H1 (cell line): ENCODE results near the gene SEC31A. TPM values are rescaled to one million over a fixed set of nuclear protein-coding genes. Genes with fewer than 3 reads are reported as not detected.

Source experiments
- CTCF ChIA-PET: fragments of 300-600 bp; sonication (Branson Sonifier 250); formaldehyde crosslinking; loops from one replicate; lab custom pipeline; 2021; ENCODE audit not compliant: partially characterized antibody; lab: Charles Lee
- POLR2A ChIA-PET: fragments of 300-600 bp; sonication (Branson Sonifier 250); formaldehyde crosslinking; loops from one replicate; lab custom pipeline; 2021; ENCODE audit warnings: inconsistent platforms; ENCODE audit not compliant: partially characterized antibody; lab: Charles Lee
- DNase-seq, 2 experiments: peaks; one replicate each; pipeline versions ENCODE4 v3.0.0 to v3.0.0-alpha.2; 2010 to 2022; ENCODE audit warnings: low spot score in 2 of 2, low read depth in 1 of 2, mixed read lengths in 1 of 2
- FAIRE-seq: peaks from 2 replicates; lab custom pipeline; 2011; peaks lifted over from hg19 to GRCh38; lab: Jason Lieb, UNC
- H2AFZ ChIP-seq: 2 replicates; pipeline ENCODE4 v1.8.1; 2012; ENCODE audit warnings: low read length, inconsistent platforms
- H2AK5ac ChIP-seq: 2 replicates; pipeline ENCODE4 v1.6.1; 2013; ENCODE audit warnings: low read depth, low read length
- H2BK120ac ChIP-seq: replicated peaks from 2 replicates; pipeline ENCODE3; 2013; ENCODE audit warnings: low read depth, low read length, inconsistent platforms
- H2BK12ac ChIP-seq: 2 replicates; pipeline ENCODE4 v1.6.1; 2013; ENCODE audit warnings: low read depth, low read length
- H2BK15ac ChIP-seq: 2 replicates; pipeline ENCODE4 v1.6.1; 2013; ENCODE audit warnings: low read length
- H2BK20ac ChIP-seq: 2 replicates; pipeline ENCODE4 v1.6.1; 2013; ENCODE audit warnings: low read length
- H2BK5ac ChIP-seq: 2 replicates; pipeline ENCODE4 v1.6.1; 2013; ENCODE audit warnings: low read depth, low read length
- H3K14ac ChIP-seq: 2 replicates; pipeline ENCODE4 v1.6.1; 2013; ENCODE audit warnings: inconsistent platforms; ENCODE audit not compliant: insufficient read length
- H3K18ac ChIP-seq: 2 replicates; pipeline ENCODE4 v1.6.1; 2013; ENCODE audit warnings: low read length; ENCODE audit errors: extremely low read depth
- H3K23ac ChIP-seq: 2 replicates; pipeline ENCODE4 v1.6.1; 2013; ENCODE audit warnings: inconsistent platforms; ENCODE audit not compliant: insufficient read length
- H3K23me2 ChIP-seq: 2 replicates; pipeline ENCODE4 v1.6.1; 2013; ENCODE audit warnings: low read depth, low read length
- H3K27ac ChIP-seq: 2 replicates; pipeline ENCODE4 v1.6.1; 2011; ENCODE audit warnings: low read depth, low read length, inconsistent platforms
- H3K27me3 ChIP-seq, 4 experiments: replicated peaks in 1 of 4; 1 replicate in 1 of 4; 2 replicates in 3 of 4; pipeline versions ENCODE4 v1.6.1 to v1.8.1; 2011 to 2013; ENCODE audit warnings: low read length in 3 of 4, mild to moderate bottlenecking in 3 of 4, inconsistent platforms in 2 of 4, mixed read lengths in 2 of 4, moderate library complexity in 1 of 4; ENCODE audit not compliant: control insufficient read depth in 3 of 4, insufficient read depth in 3 of 4; ENCODE audit errors: extremely low read depth in 1 of 4
- H3K36me3 ChIP-seq, 4 experiments: 2 replicates each; pipeline versions ENCODE4 v1.6.1 to v1.8.1; 2011 to 2013; ENCODE audit warnings: mild to moderate bottlenecking in 4 of 4, low read length in 3 of 4, moderate library complexity in 2 of 4, control low read depth in 1 of 4, inconsistent platforms in 1 of 4; ENCODE audit not compliant: insufficient read depth in 4 of 4, control insufficient read depth in 2 of 4
- H3K4ac ChIP-seq: replicated peaks from 2 replicates; pipeline ENCODE3; 2013; ENCODE audit warnings: low read length, low read depth, mixed read lengths, inconsistent platforms; ENCODE audit not compliant: insufficient read length
- H3K4me1 ChIP-seq, 4 experiments: replicated peaks in 1 of 4; 1 replicate in 1 of 4; 2 replicates in 3 of 4; pipeline versions ENCODE4 v1.6.1 to v1.8.1; 2011 to 2013; ENCODE audit warnings: low read length in 3 of 4, inconsistent platforms in 2 of 4, mixed read lengths in 1 of 4; ENCODE audit not compliant: insufficient read depth in 4 of 4, control insufficient read depth in 3 of 4
- H3K4me2 ChIP-seq, 2 experiments: 2 replicates each; pipeline versions ENCODE4 v1.6.1 to v1.8.1; 2011 to 2013; ENCODE audit warnings: low read depth in 2 of 2, low read length in 2 of 2, control low read depth in 1 of 2, inconsistent platforms in 1 of 2, mild to moderate bottlenecking in 1 of 2; ENCODE audit not compliant: insufficient read depth in 1 of 2
- H3K4me3 ChIP-seq, 4 experiments: fragments of 200-600, 300-600 bp in 1 of 4; sonication (generic), shearing (Covaris generic), sonication (Bioruptor Twin) in 1 of 4; 2 replicates each; pipeline versions ENCODE4 v1.5.1 to v1.8.1; 2011 to 2016; ENCODE audit warnings: low read length in 4 of 4, low read depth in 3 of 4, control low read depth in 2 of 4, inconsistent platforms in 2 of 4, mild to moderate bottlenecking in 2 of 4, mixed read lengths in 1 of 4, moderate library complexity in 1 of 4; ENCODE audit not compliant: insufficient read depth in 2 of 4; ENCODE audit errors: extremely low read depth in 1 of 4
- H3K56ac ChIP-seq: replicated peaks from 2 replicates; pipeline ENCODE3; 2013; ENCODE audit warnings: low read depth, mild to moderate bottlenecking, mixed read lengths, low read length, inconsistent platforms; ENCODE audit not compliant: insufficient read length
- H3K79me1 ChIP-seq: 2 replicates; pipeline ENCODE4 v1.6.1; 2013; ENCODE audit warnings: low read depth, low read length, control low read depth
- H3K79me2 ChIP-seq, 2 experiments: 2 replicates each; pipeline versions ENCODE4 v1.6.1 to v1.8.1; 2012 to 2013; ENCODE audit warnings: low read length in 2 of 2, mild to moderate bottlenecking in 2 of 2, inconsistent platforms in 1 of 2; ENCODE audit not compliant: insufficient read depth in 2 of 2, control insufficient read depth in 1 of 2
- H3K9ac ChIP-seq, 4 experiments: replicated peaks in 1 of 4; 1 replicate in 1 of 4; 2 replicates in 3 of 4; pipeline versions ENCODE4 v1.6.1 to v1.8.1; 2011 to 2013; ENCODE audit warnings: low read depth in 3 of 4, low read length in 3 of 4, control low read depth in 2 of 4, mild to moderate bottlenecking in 2 of 4, moderate library complexity in 2 of 4, inconsistent platforms in 1 of 4; ENCODE audit errors: extremely low read depth in 1 of 4
- H3K9me3 ChIP-seq, 2 experiments: 2 replicates each; pipeline versions ENCODE4 v1.6.1 to v1.8.1; 2012 to 2013; ENCODE audit warnings: mild to moderate bottlenecking in 2 of 2, moderate library complexity in 2 of 2, control low read depth in 1 of 2, inconsistent platforms in 1 of 2, low read depth in 1 of 2, low read length in 1 of 2, mixed read lengths in 1 of 2; ENCODE audit not compliant: insufficient read depth in 2 of 2
- H4K20me1 ChIP-seq, 2 experiments: replicated peaks in 1 of 2; 2 replicates each; pipeline versions ENCODE3 to v1.8.1; 2011 to 2013; ENCODE audit warnings: inconsistent platforms in 2 of 2, low read length in 2 of 2, mild to moderate bottlenecking in 1 of 2; ENCODE audit not compliant: insufficient read depth in 2 of 2, control insufficient read depth in 1 of 2
- H4K5ac ChIP-seq: 2 replicates; pipeline ENCODE4 v1.6.1; 2013; ENCODE audit warnings: low read length, low read depth, mixed read lengths, inconsistent platforms; ENCODE audit not compliant: insufficient read length
- H4K8ac ChIP-seq: 2 replicates; pipeline ENCODE4 v1.8.0; 2013; ENCODE audit warnings: mild to moderate bottlenecking, moderate library complexity, low read length, inconsistent platforms; ENCODE audit not compliant: insufficient read depth; ENCODE audit errors: extremely low read depth
- H4K91ac ChIP-seq: replicated peaks from 2 replicates; pipeline ENCODE3; 2013; ENCODE audit warnings: low read length, mixed read lengths, inconsistent platforms; ENCODE audit not compliant: insufficient read length
- CHD1 ChIP-seq: IDR thresholded peaks from 2 replicates; pipeline ENCODE4 v1.6.1; 2012; ENCODE audit warnings: low read depth, low read length, improper control_type of control experiment
- PHF8 ChIP-seq: fragments of 200-600 bp; sonication (generic); conservative IDR thresholded peaks from 2 replicates; pipeline ENCODE4 v1.7.1; 2012; ENCODE audit warnings: low read depth, mild to moderate bottlenecking, inconsistent platforms, low read length, moderate library complexity
- SIN3A ChIP-seq, 2 experiments: IDR thresholded peaks in 1 of 2; conservative IDR thresholded peaks in 1 of 2; 2 replicates each; pipeline ENCODE4 v1.6.1; 2011 to 2012; ENCODE audit warnings: low read length in 2 of 2, improper control_type of control experiment in 1 of 2, low read depth in 1 of 2, mild to moderate bottlenecking in 1 of 2
- SUZ12 ChIP-seq: fragments of 200-600 bp; sonication (generic); IDR thresholded peaks from 2 replicates; pipeline ENCODE4 v1.6.1; 2012; ENCODE audit warnings: mild to moderate bottlenecking, inconsistent platforms, low read length, moderate library complexity, mixed read lengths
- TCF12 ChIP-seq: IDR thresholded peaks from 2 replicates; pipeline ENCODE4 v1.6.1; 2011; ENCODE audit warnings: low read depth, mild to moderate bottlenecking, low read length
- WGBS, 2 experiments: shearing (Covaris generic) in 1 of 2; methylation state at CpG; one replicate each; pipeline versions ENCODE4 v1.1.6 to v1.1.7; 2013 to 2015; ENCODE audit warnings: low lambda C conversion rate in 2 of 2, mixed read lengths in 2 of 2, inconsistent platforms in 1 of 2, low coverage in 1 of 2, missing lambda C conversion rate in 1 of 2; ENCODE audit not compliant: insufficient replicate concordance in 2 of 2, insufficient coverage in 1 of 2, insufficient read length in 1 of 2; ENCODE audit errors: extremely low coverage in 1 of 2, missing lambda C conversion rate in 1 of 2; 5-methylcytosine and 5-hydroxymethylcytosine counted together
- long read RNA-seq, 2 experiments: library from RNA in 1 of 2; library from capped mRNA in 1 of 2; stranded (forward); transcript quantifications; one replicate each; pipeline ENCODE4 v2.0.0, GENCODE V29; 2021; ENCODE audit warnings: inconsistent platforms in 1 of 2
- polyA minus RNA-seq, 3 experiments: library from RNA; depleted of rRNA, polyadenylated mRNA; stranded (reverse); fragments of >200 nt; gene quantifications; 1 replicate in 2 of 3; 2 replicates in 1 of 3; pipeline ENCODE4 v1.2.3, GENCODE V29; 2011
- polyA plus RNA-seq, 7 experiments: library from polyadenylated mRNA; depleted of rRNA in 3 of 7; stranded (reverse) in 5 of 7; unstranded in 2 of 7; fragments of >200 nt in 5 of 7; fragments of 200-250 nt in 2 of 7; gene quantifications; 1 replicate in 5 of 7; 2 replicates in 1 of 7; 4 replicates in 1 of 7; pipeline versions ENCODE4 v1.2.1 to v1.2.3, GENCODE V29; 2011 to 2013; ENCODE audit warnings: missing spikeins in 2 of 7, mixed read lengths in 2 of 7
- total RNA-seq: library from RNA; stranded (reverse); fragmentation: NEBNext Ultra II Directional; extraction: Animal tissue kit (Norgen Biotek cat#: 25700); gene quantifications from 2 replicates; pipeline ENCODE4 v1.2.1, GENCODE V29; 2021

SEC31A gene
- total RNA-seq: 122 and 125 TPM in 2 replicates
- 72.8 and 112 TPM in 2 replicates for polyA plus RNA-seq (2011; rRNA removed)
- 89.1 TPM for polyA plus RNA-seq (2011; cell fraction: cytosol; rRNA removed)
- polyA plus RNA-seq (2011; cell fraction: nucleus; rRNA removed): 77.4 TPM
- 72.8 to 103 TPM (median 90.2 TPM) in 4 replicates for polyA plus RNA-seq (2012, experiment 1 of 2)
- polyA plus RNA-seq (2012, experiment 2 of 2): 9.6 TPM
- 91.5 TPM for polyA plus RNA-seq (2013, experiment 1 of 2)
- 91.6 TPM for polyA plus RNA-seq (2013, experiment 2 of 2)
- polyA minus RNA-seq (2011; rRNA and poly(A)+ RNA removed): 158 and 186 TPM in 2 replicates
- polyA minus RNA-seq (2011; cell fraction: cytosol; rRNA and poly(A)+ RNA removed): 78.9 TPM
- polyA minus RNA-seq (2011; cell fraction: nucleus; rRNA and poly(A)+ RNA removed): 153 TPM
- long read RNA-seq, experiment 1, full-length matches to known transcripts: 5 of 64 reads
- long read RNA-seq, experiment 1, partial matches to known transcripts: 32 of 64 reads
- long read RNA-seq, experiment 1, other reads (novel, unspliced or antisense): 27 of 64 reads
- long read RNA-seq, experiment 2, full-length matches to known transcripts: 5 of 21 reads
- long read RNA-seq, experiment 2, partial matches to known transcripts: 8 of 21 reads
- long read RNA-seq, experiment 2, other reads (novel, unspliced or antisense): 8 of 21 reads

GRCh38 chr4:82890901-82891706 lies at the start of gene SEC31A:
SEC31A (minus strand) TSS chr4:82891153; CDS start chr4:82881936, 9,217 bp downstream.
- Histone ChIP-seq H3K18ac (peak within 1 kb of the TSS; percentile 91), H3K23ac (no peak within 1 kb of the TSS), H3K36me3 (peaks cover 11 to 32% (median 22%) of the 10 kb centered on the region in 4 experiments; a peak in 7 of 8 replicates), H3K14ac (peak within 1 kb of the TSS; percentile 82), H3K4me1 (peaks cover 0 to 3% (median 1%) of the 10 kb centered on the region in 4 experiments; a peak in 2 of 7 replicates), H3K27ac (peak within 1 kb of the TSS; percentile 89), H4K20me1 (peaks cover 3 to 5% of the 10 kb centered on the region in 2 experiments), H2BK120ac (no peak within 1 kb of the TSS), H3K9ac (peak within 1 kb of the TSS; percentile 83 to 94 (median 94)), H3K27me3 (no peaks in the 10 kb centered on the region), H3K4me3 (peak within 1 kb of the TSS; percentile 93 to 100 (median 96)), H2BK5ac (peak within 1 kb of the TSS; percentile 85), H3K56ac (peak within 1 kb of the TSS; percentile 83), H2BK15ac (no peak within 1 kb of the TSS), H2AK5ac (no peak within 1 kb of the TSS; the same call in 1 of the 2 replicates), H3K4me2 (peak within 1 kb of the TSS; percentile 77 to 78), H2BK12ac (no peak within 1 kb of the TSS), H3K79me2 (peaks cover 5 to 59% of the 10 kb centered on the region in 2 experiments), H3K4ac (no peak within 1 kb of the TSS), H3K23me2 (peaks cover 2% of the 10 kb centered on the region), H4K91ac (peak within 1 kb of the TSS; percentile 84), H3K9me3 (no peaks in the 10 kb centered on the region), H4K5ac (peak within 1 kb of the TSS; percentile 89), H4K8ac (peak within 1 kb of the TSS; percentile 93), H3K79me1 (no peaks in the 10 kb centered on the region), H2AFZ (0 out of 2 replicates have a peak within 1 kb of the TSS, but pooled peaks have one; percentile 2), H2BK20ac (no peak within 1 kb of the TSS)
- ChIA-PET CTCF (no interaction called here), POLR2A (interaction anchor here (0.5 to 9.1 kb wide), 4 partner anchors 10 to 564 kb away, joined by 3 to 86 read pairs (median 3); partner anchors contain the start of genes HELQ, MRPS18C and THAP9)
- FAIRE-seq (no peak), DNase-seq (peak; percentile 70 to 94)
- 2% methylated on average over 67 of the region's 71 CpGs; no CpG with 5 or more reads in 1 of the 2 experiments for WGBS, 2 experiments
- TF ChIP-seq SUZ12 (no peak), CHD1 (no peak), TCF12 (no peak), SIN3A (conservative IDR thresholded peaks at IDR 0.05 in 1 of 2, IDR thresholded peaks at IDR 0.05 in 1 of 2; ENCODE audit: low read depth in 1 of 2, low read length in 2 of 2) (peak; percentile 36 to 87; a peak in 3 of 4 replicates), PHF8 (peak; percentile 92)
